NB4 (cell line): ENCODE data around the gene GAS6.

Experiments used
- POLR2A ChIP-seq: IDR thresholded peaks from 2 replicates; pipeline ENCODE4 v1.6.1; 2011; ENCODE audit warnings: mild to moderate bottlenecking; ENCODE audit not compliant: insufficient read length; ENCODE audit errors: extremely low read depth
- TF ChIP-seq, protein P1 (sequence below): IDR thresholded peaks from one replicate; pipeline ENCODE4 v1.5.1; 2012; ENCODE audit warnings: low read depth, low read length

DNA sequence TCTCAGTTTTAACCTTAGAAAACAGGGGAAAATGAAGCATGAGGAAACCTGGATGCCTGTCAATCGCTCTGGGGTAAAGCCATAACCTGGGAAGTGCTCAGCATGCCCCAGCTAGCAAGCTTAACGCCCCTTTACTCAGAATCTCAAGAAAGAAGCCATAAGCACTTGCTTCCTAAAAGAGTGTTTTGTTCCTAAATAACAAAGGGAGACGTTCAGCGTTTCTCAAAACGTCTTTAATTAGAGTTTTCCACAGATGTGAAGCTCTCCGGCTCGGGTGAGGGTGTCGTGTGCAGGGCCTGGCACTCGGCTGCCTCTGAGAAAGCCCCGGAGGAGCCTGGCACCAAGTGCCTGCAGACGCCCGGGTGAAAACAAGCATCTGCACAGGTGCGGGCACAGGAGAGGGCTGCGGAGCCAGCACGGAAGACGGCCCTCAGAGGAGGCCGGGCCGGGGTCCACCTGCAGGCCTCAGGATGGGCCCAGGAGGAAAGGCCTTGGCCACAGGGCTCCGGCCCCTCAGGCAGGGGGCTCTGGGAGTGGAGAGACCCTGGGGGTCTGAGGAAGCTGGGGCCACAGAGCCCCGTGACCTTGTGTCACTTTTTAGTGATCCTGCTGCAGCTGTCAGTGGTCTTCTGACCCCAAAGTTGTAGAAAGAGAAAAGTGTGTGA is 6.2 kb downstream of the GAS6 start:
- TF ChIP-seq, protein P1, sequence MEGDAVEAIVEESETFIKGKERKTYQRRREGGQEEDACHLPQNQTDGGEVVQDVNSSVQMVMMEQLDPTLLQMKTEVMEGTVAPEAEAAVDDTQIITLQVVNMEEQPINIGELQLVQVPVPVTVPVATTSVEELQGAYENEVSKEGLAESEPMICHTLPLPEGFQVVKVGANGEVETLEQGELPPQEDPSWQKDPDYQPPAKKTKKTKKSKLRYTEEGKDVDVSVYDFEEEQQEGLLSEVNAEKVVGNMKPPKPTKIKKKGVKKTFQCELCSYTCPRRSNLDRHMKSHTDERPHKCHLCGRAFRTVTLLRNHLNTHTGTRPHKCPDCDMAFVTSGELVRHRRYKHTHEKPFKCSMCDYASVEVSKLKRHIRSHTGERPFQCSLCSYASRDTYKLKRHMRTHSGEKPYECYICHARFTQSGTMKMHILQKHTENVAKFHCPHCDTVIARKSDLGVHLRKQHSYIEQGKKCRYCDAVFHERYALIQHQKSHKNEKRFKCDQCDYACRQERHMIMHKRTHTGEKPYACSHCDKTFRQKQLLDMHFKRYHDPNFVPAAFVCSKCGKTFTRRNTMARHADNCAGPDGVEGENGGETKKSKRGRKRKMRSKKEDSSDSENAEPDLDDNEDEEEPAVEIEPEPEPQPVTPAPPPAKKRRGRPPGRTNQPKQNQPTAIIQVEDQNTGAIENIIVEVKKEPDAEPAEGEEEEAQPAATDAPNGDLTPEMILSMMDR, result no peak
- TF ChIP-seq POLR2A, result no peak
